IPS-18c (cell line): ENCODE measurements around the gene CYB5RL.

Experiments
- H3K4me3 ChIP-seq: 2 replicates; pipeline ENCODE4 v1.7.0; 2013; ENCODE audit warnings: low read depth, mild to moderate bottlenecking, low read length, moderate library complexity; ENCODE audit not compliant: insufficient read depth
- H3K9me3 ChIP-seq: one replicate; pipeline ENCODE4 v1.6.1; 2013; ENCODE audit warnings: mild to moderate bottlenecking, low read length, moderate library complexity; ENCODE audit not compliant: control insufficient read depth, insufficient read depth

The CYB5RL gene

GRCh38 chr1:54229281-54229891 is 29.6 kb upstream of the CYB5RL start:
- Histone ChIP-seq H3K4me3 (no peak overlapping the region), H3K9me3 (no peaks in the 10 kb centered on the region)

- H3K4me3 ChIP-seq: no peak overlapping the region
- H3K9me3 ChIP-seq: no peaks in the 10 kb centered on the region
Observed at GRCh38 chr1:54228638-54229079, 28.8 kb upstream of the CYB5RL start.

- Histone ChIP-seq H3K9me3 (no peaks in the 10 kb centered on the region), H3K4me3 (no peak overlapping the region)
Observed at GRCh38 chr1:54227891-54228310, 28.1 kb upstream of the CYB5RL start.

- Histone ChIP-seq H3K4me3 (no peak overlapping the region), H3K9me3 (no peaks in the 10 kb centered on the region)
Observed at GRCh38 chr1:54227091-54227602, 27.3 kb upstream of the CYB5RL start.

- Histone ChIP-seq H3K4me3 (no peak overlapping the region), H3K9me3 (no peaks in the 10 kb centered on the region)
Observed at GRCh38 chr1:54225986-54226559, 26.2 kb upstream of the CYB5RL start.

GRCh38 chr1:54225378-54225777 is 25.5 kb upstream of the CYB5RL start:
- H3K9me3 ChIP-seq: no peaks in the 10 kb centered on the region
- H3K4me3 ChIP-seq: no peak overlapping the region

GRCh38 chr1:54224233-54224632 is 24.4 kb upstream of the CYB5RL start:
- Histone ChIP-seq H3K9me3 (no peaks in the 10 kb centered on the region), H3K4me3 (no peak overlapping the region)

- no peak overlapping the region for H3K4me3 ChIP-seq
- H3K9me3 ChIP-seq: no peaks in the 10 kb centered on the region
Observed at GRCh38 chr1:54223441-54224202, 23.8 kb upstream of the CYB5RL start.

- H3K9me3 ChIP-seq: no peaks in the 10 kb centered on the region
- no peak overlapping the region for H3K4me3 ChIP-seq
Observed at GRCh38 chr1:54222711-54223110, 22.9 kb upstream of the CYB5RL start.

GRCh38 chr1:54221867-54222484 is 22.1 kb upstream of the CYB5RL start:
- Histone ChIP-seq H3K4me3 (no peak overlapping the region), H3K9me3 (no peaks in the 10 kb centered on the region)

GRCh38 chr1:54221113-54221834 is 21.4 kb upstream of the CYB5RL start:
- no peak overlapping the region for H3K4me3 ChIP-seq

GRCh38 chr1:54220004-54220811 is 20.4 kb upstream of the CYB5RL start:
- Histone ChIP-seq H3K4me3 (no peak overlapping the region), H3K9me3 (no peaks in the 10 kb centered on the region)

More at GRCh38 chr1:54221113-54221834, 21.4 kb upstream of the CYB5RL start:
- no peaks in the 10 kb centered on the region for H3K9me3 ChIP-seq

- Histone ChIP-seq H3K9me3 (no peaks in the 10 kb centered on the region), H3K4me3 (no peak overlapping the region)
Observed at GRCh38 chr1:54219688-54220003, 19.8 kb upstream of the CYB5RL start.

GRCh38 chr1:54218883-54219687 is 19.3 kb upstream of the CYB5RL start:
- Histone ChIP-seq H3K9me3 (no peaks in the 10 kb centered on the region), H3K4me3 (no peak overlapping the region)

GRCh38 chr1:54215523-54215922 is 15.7 kb upstream of the CYB5RL start:
- Histone ChIP-seq H3K4me3 (no peak overlapping the region), H3K9me3 (no peaks in the 10 kb centered on the region)

- H3K9me3 ChIP-seq: no peaks in the 10 kb centered on the region
- H3K4me3 ChIP-seq: no peak overlapping the region
Observed at GRCh38 chr1:54212872-54213271, 13.0 kb upstream of the CYB5RL start.
